ENCODE measurements around the gene TINAGL1. TPM values are rescaled to one million over a fixed set of nuclear protein-coding genes. Genes with fewer than 3 reads are reported as not detected.

The TINAGL1 gene
- total RNA-seq, 1 experiment from 2014 or later: 2.5 TPM

DNA sequence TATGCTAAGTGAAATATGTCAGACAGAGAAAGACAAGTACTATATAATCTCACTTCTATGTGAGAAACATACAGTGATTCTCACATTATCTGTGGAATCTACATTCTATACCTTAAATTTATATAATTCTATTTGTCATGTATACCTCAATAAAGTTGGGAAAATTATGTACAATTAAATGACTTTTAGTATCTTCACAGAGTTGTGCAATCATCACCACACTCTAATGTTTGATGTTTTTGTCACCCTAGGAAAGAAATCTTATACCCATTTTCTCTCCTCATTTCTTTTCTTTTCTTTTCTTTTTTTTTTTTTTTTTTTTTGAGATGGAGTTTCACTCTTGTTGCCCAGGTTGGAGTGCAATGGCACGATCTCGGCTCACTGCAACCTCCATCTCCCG lies 37.0 kb upstream of the TINAGL1 start:
- H3K27ac Mint-ChIP-seq: no peak overlapping the region
- Histone ChIP-seq H2BK5ac (ENCODE audit: insufficient read length, low read length) (no peak overlapping the region), H3K79me1 (ENCODE audit: insufficient read depth, low read depth, low read length, poor library complexity, severe bottlenecking) (no peaks in the 10 kb centered on the region), H4K20me1 (ENCODE audit: control insufficient read depth, insufficient read depth, insufficient read length) (no peaks in the 10 kb centered on the region), H3T11ph (ENCODE audit: low read length) (no peak overlapping the region), H2BK120ac (ENCODE audit: low read depth, low read length, poor library complexity, severe bottlenecking) (no peak overlapping the region), H3K14ac (ENCODE audit: insufficient read depth, low read length) (no peak overlapping the region), H3K4ac (ENCODE audit: low read depth, low read length) (no peak overlapping the region), H2AK5ac (ENCODE audit: insufficient read length, low read length) (no peak overlapping the region), H3K18ac (ENCODE audit: insufficient read length, low read depth, low read length) (no peak overlapping the region), H2AFZ (ENCODE audit: low read length) (no peak overlapping the region), H4K8ac (replicated peaks; ENCODE audit: insufficient read length, low read depth, low read length) (no peak overlapping the region), H3K23ac (ENCODE audit: insufficient read length, low read depth, low read length) (no peak overlapping the region), H3K9ac (ENCODE audit: extremely low read depth, insufficient read length, low read length) (no peak overlapping the region), H3K27me3 (ENCODE audit: insufficient read depth, low read length) (no peaks in the 10 kb centered on the region), H4K5ac (ENCODE audit: insufficient read length, low read depth, low read length) (no peak overlapping the region), H4K91ac (ENCODE audit: insufficient read length, low read depth, low read length) (no peak overlapping the region), H3K79me2 (ENCODE audit: insufficient read depth, low read length) (no peaks in the 10 kb centered on the region), H3K23me2 (ENCODE audit: insufficient read length, low read depth, low read length, poor library complexity, severe bottlenecking) (no peaks in the 10 kb centered on the region), H2BK20ac (ENCODE audit: low read depth, low read length, poor library complexity, severe bottlenecking) (no peak overlapping the region), H2BK15ac (ENCODE audit: low read depth, low read length) (no peak overlapping the region), H3K9me3 (ENCODE audit: control insufficient read depth, low read depth, low read length) (no peaks in the 10 kb centered on the region), H2BK12ac (ENCODE audit: insufficient read length, low read depth, low read length) (no peak overlapping the region), H3K4me2 (ENCODE audit: insufficient read depth, insufficient read length, low read length) (no peak overlapping the region), H3K4me1 (ENCODE audit: insufficient read depth, low read length) (no peaks in the 10 kb centered on the region), H3K27ac (ENCODE audit: insufficient read length, low read depth, low read length) (no peak overlapping the region), H3K56ac (ENCODE audit: insufficient read length, low read depth, low read length) (no peak overlapping the region)
- DNase-seq: no peak
- TF ChIP-seq, protein P1, sequence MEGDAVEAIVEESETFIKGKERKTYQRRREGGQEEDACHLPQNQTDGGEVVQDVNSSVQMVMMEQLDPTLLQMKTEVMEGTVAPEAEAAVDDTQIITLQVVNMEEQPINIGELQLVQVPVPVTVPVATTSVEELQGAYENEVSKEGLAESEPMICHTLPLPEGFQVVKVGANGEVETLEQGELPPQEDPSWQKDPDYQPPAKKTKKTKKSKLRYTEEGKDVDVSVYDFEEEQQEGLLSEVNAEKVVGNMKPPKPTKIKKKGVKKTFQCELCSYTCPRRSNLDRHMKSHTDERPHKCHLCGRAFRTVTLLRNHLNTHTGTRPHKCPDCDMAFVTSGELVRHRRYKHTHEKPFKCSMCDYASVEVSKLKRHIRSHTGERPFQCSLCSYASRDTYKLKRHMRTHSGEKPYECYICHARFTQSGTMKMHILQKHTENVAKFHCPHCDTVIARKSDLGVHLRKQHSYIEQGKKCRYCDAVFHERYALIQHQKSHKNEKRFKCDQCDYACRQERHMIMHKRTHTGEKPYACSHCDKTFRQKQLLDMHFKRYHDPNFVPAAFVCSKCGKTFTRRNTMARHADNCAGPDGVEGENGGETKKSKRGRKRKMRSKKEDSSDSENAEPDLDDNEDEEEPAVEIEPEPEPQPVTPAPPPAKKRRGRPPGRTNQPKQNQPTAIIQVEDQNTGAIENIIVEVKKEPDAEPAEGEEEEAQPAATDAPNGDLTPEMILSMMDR (conservative IDR thresholded peaks at IDR 0.05): no peak
- no CpG with 5 or more reads among the region's 3 CpGs for WGBS (ENCODE audit: extremely low coverage, insufficient read length, low lambda C conversion rate)
- no peak overlapping the region for H3K4me3 Mint-ChIP-seq
- H3K36me3 Mint-ChIP-seq (ENCODE audit: insufficient read depth in 1 of 3, low read depth in 3 of 3): peaks cover 0 to 2% (median 0%) of the 10 kb centered on the region in 3 experiments; a peak in 1 of 7 replicates
- H3K4me1 Mint-ChIP-seq: no peaks in the 10 kb centered on the region
- H3K9me3 Mint-ChIP-seq: peaks cover 6 to 7% of the 10 kb centered on the region in 2 experiments; a peak in 4 of 5 replicates
- peaks cover 5% of the 10 kb centered on the region; the same call in 1 of the 2 replicates for H3K27me3 Mint-ChIP-seq (ENCODE audit: low read depth)

Data from H9 (cell line).